ENCODE measurements around the gene PECR.

The PECR gene

DNA sequence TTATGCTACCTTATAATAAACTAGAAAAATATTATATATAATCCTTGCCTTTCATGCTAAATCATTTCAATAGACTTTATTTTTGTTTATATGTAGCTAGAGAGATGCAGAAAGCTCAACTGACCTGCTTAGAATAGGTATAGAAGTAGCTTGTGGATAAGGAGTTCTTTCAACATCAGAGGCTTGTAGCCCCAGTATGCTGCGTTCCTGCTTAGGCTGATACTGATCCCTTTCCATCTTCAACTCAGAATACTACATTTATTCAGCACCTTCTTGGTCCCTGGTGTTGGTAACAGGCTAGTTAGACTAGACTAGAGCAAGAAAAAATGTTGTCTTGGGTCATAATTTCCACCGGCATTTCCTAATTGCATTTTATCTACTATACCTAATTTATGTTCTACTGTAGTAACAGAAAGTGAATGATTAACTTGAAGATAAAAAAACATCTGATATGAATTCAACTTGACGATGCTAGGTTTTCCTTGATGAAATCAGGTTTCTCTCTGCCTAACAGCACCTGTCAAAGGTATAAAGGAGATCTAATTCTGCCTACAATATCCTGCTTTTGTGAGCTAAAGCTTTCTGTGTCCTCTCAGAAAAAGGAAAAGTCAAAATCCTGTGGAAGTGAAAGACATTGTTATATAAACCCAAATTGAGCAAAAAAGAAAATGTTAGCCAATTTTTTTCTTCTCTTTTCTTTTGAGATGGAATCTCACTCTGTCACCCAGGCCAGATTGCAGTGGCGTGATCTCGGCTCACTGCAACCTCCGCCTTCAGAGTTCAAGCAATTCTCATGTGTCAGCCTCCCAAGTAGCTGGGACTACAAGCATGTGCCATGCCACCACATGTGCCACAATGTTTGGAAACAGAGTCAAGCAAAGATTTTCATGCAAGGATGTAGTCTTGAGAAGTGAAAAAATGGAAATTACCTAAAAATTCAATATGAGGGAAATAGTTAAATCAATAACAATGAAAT, 5.8 kb downstream of the PECR start (continued):
- TF ChIP-seq, protein P1, sequence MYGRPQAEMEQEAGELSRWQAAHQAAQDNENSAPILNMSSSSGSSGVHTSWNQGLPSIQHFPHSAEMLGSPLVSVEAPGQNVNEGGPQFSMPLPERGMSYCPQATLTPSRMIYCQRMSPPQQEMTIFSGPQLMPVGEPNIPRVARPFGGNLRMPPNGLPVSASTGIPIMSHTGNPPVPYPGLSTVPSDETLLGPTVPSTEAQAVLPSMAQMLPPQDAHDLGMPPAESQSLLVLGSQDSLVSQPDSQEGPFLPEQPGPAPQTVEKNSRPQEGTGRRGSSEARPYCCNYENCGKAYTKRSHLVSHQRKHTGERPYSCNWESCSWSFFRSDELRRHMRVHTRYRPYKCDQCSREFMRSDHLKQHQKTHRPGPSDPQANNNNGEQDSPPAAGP (tag by site-specific recombination; IDR thresholded peaks at IDR 0.05), result no peak
- TF ChIP-seq ZNF132 (tag by site-specific recombination; IDR thresholded peaks at IDR 0.05; ENCODE audit: borderline replicate concordance), result no peak

DNA sequence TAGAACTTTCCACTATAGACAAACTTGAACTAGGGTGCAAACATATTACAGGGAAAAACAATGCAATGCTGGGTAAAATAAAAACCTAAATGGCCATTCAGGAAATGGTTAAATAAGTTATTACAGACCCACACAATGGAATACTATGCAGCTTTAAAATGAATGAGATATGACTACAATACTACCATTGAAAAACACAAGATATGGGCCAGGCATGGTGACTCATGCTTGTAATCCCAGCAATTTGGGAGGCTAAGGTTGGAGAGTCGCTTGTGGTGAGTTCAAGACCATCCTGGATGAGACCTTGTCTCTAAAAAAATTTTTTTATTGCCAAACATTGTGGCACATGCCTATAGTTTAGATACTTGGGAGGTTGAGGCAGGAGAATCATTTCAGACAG, 6.8 kb downstream of the PECR start:
- Histone ChIP-seq H3K36me3 (ENCODE audit: control insufficient read depth in 2 of 2, insufficient read depth in 1 of 2, low read length in 2 of 2) (peaks cover 15 to 21% of the 10 kb centered on the region in 2 experiments), H3K4me3 (ENCODE audit: low read depth, low read length) (no peak overlapping the region), H3K27ac (ENCODE audit: extremely low read depth, low read depth, low read length) (no peak overlapping the region), H3K9me3 (ENCODE audit: control insufficient read depth, insufficient read depth, low read depth, low read length) (no peaks in the 10 kb centered on the region), H3K4me1 (ENCODE audit: control insufficient read depth, insufficient read depth, low read length) (no peaks in the 10 kb centered on the region)
- POLR2A ChIA-PET, result no interaction called here
- no peak for TF ChIP-seq ZNF621 (tag by site-specific recombination; IDR thresholded peaks at IDR 0.05)
- no peak for TF ChIP-seq SP3 (tag by site-specific recombination; IDR thresholded peaks at IDR 0.05)
- no peak for TF ChIP-seq ZNF114 (tag by site-specific recombination; IDR thresholded peaks at IDR 0.05)
- TF ChIP-seq ZNF843 (tag by site-specific recombination; IDR thresholded peaks at IDR 0.05), result no peak
- TF ChIP-seq, protein P2, sequence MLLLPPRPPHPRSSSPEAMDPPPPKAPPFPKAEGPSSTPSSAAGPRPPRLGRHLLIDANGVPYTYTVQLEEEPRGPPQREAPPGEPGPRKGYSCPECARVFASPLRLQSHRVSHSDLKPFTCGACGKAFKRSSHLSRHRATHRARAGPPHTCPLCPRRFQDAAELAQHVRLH (tag by site-specific recombination; IDR thresholded peaks at IDR 0.05), result no peak
- no peak for TF ChIP-seq KLF9 (tag by site-specific recombination; IDR thresholded peaks at IDR 0.05; ENCODE audit: low read depth)
- no peak for TF ChIP-seq HOXD13 (CRISPR knock-in tag; IDR thresholded peaks at IDR 0.05; ENCODE audit: borderline replicate concordance)
- no peak for TF ChIP-seq ZNF214 (tag by site-specific recombination; IDR thresholded peaks at IDR 0.05; ENCODE audit: borderline replicate concordance)
- TF ChIP-seq ZNF248 (tag by site-specific recombination; IDR thresholded peaks at IDR 0.05), result no peak
- CTCF ChIA-PET, result interaction anchor here (0.7 to 1.0 kb wide), 2 partner anchors 40 to 435 kb away, joined by 3 to 4 read pairs; no protein-coding TSS in a partner anchor

DNA sequence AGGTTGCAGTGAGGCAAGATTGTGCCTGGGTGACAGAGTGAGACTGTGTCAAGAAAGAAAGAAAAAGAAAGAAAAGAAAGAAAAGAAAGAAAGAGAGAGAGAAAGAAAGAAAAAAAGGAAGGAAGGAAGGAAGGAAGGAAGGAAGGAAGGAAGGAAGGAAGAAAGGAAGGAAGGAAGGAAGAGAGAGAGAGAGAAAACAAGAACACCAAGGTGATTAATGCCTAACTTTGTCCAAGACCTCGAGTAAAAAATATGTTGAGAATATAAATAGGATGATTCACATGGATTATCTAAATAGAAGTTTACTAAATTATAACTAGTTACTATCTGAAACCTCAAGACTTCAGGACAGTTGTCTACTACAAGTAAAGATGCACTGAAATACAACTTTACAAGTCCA, 7.2 kb downstream of the PECR start:
- no peaks in the 10 kb centered on the region for H3K4me1 ChIP-seq (ENCODE audit: control insufficient read depth, insufficient read depth, low read length)
- ChIA-PET POLR2A (no interaction called here), CTCF (no interaction called here)
- peak; percentile 86 for TF ChIP-seq ZNF366 (tag by site-specific recombination; conservative IDR thresholded peaks at IDR 0.05)
- no peak for TF ChIP-seq ZNF768 (tag by site-specific recombination; IDR thresholded peaks at IDR 0.05)
- H3K36me3 ChIP-seq (ENCODE audit: control insufficient read depth in 2 of 2, insufficient read depth in 1 of 2, low read length in 2 of 2), result peaks cover 15 to 21% of the 10 kb centered on the region in 2 experiments
- no peak overlapping the region for H3K4me3 ChIP-seq (ENCODE audit: low read depth, low read length)
- no peak overlapping the region for H3K27ac ChIP-seq (ENCODE audit: extremely low read depth, low read depth, low read length)
- H3K9me3 ChIP-seq (ENCODE audit: control insufficient read depth, insufficient read depth, low read depth, low read length), result no peaks in the 10 kb centered on the region

DNA sequence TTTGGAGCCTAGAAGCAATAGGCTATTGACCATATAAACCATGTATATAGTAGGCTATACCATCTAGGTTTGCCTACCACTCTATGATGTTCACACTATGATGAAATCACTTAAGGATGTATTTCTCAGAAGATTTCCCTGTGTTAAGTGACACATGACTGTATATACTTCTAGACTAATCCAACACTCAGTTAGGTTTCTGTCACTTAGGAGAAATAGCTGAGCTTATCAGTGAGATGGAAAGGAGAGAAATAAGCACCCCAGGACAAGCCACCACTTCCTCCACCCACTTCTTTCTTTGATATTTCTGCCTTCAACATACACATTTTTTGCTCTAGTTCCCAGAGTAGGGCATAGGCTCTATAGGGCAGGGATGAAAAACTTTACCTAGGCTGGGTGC, 7.8 kb downstream of the PECR start:
- Histone ChIP-seq H3K4me1 (ENCODE audit: control insufficient read depth, insufficient read depth, low read length) (no peaks in the 10 kb centered on the region), H3K4me3 (ENCODE audit: low read depth, low read length) (no peak overlapping the region), H3K36me3 (ENCODE audit: control insufficient read depth in 2 of 2, insufficient read depth in 1 of 2, low read length in 2 of 2) (peaks cover 15 to 21% of the 10 kb centered on the region in 2 experiments), H3K27ac (ENCODE audit: extremely low read depth, low read depth, low read length) (no peak overlapping the region), H3K9me3 (ENCODE audit: control insufficient read depth, insufficient read depth, low read depth, low read length) (no peaks in the 10 kb centered on the region)
- POLR2A ChIA-PET, result no interaction called here
- CTCF ChIA-PET, result interaction anchor here (0.7 kb wide), 1 partner anchor 22 kb away, joined by 3 read pairs; no protein-coding TSS in a partner anchor
- TF ChIP-seq ZNF155 (tag by site-specific recombination; IDR thresholded peaks at IDR 0.05) (no peak), ZBTB21 (tag by site-specific recombination; IDR thresholded peaks at IDR 0.05) (no peak), ZNF677 (tag by site-specific recombination; IDR thresholded peaks at IDR 0.05) (no peak), ZNF202 (tag by site-specific recombination; IDR thresholded peaks at IDR 0.05; ENCODE audit: borderline replicate concordance) (no peak), IKZF3 (tag by site-specific recombination; IDR thresholded peaks at IDR 0.05) (no peak), GLIS1 (tag by site-specific recombination; IDR thresholded peaks at IDR 0.05) (no peak), ZNF292 (tag by site-specific recombination; IDR thresholded peaks at IDR 0.05; ENCODE audit: borderline replicate concordance, low read depth) (no peak), ZFP37 (tag by site-specific recombination; IDR thresholded peaks at IDR 0.05) (no peak)
- TF ChIP-seq, protein P3, sequence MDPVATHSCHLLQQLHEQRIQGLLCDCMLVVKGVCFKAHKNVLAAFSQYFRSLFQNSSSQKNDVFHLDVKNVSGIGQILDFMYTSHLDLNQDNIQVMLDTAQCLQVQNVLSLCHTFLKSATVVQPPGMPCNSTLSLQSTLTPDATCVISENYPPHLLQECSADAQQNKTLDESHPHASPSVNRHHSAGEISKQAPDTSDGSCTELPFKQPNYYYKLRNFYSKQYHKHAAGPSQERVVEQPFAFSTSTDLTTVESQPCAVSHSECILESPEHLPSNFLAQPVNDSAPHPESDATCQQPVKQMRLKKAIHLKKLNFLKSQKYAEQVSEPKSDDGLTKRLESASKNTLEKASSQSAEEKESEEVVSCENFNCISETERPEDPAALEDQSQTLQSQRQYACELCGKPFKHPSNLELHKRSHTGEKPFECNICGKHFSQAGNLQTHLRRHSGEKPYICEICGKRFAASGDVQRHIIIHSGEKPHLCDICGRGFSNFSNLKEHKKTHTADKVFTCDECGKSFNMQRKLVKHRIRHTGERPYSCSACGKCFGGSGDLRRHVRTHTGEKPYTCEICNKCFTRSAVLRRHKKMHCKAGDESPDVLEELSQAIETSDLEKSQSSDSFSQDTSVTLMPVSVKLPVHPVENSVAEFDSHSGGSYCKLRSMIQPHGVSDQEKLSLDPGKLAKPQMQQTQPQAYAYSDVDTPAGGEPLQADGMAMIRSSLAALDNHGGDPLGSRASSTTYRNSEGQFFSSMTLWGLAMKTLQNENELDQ (tag by site-specific recombination; IDR thresholded peaks at IDR 0.05; ENCODE audit: low read depth), result no peak
- TF ChIP-seq, protein P4, sequence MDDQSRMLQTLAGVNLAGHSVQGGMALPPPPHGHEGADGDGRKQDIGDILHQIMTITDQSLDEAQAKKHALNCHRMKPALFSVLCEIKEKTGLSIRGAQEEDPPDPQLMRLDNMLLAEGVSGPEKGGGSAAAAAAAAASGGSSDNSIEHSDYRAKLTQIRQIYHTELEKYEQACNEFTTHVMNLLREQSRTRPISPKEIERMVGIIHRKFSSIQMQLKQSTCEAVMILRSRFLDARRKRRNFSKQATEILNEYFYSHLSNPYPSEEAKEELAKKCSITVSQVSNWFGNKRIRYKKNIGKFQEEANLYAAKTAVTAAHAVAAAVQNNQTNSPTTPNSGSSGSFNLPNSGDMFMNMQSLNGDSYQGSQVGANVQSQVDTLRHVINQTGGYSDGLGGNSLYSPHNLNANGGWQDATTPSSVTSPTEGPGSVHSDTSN (CRISPR knock-in tag; IDR thresholded peaks at IDR 0.05), result no peak
